WTC11 (cell line): ENCODE measurements around the gene KDM3B.

Experiments
- ATF2 ChIP-seq: sonication (generic); formaldehyde crosslinking; IDR thresholded peaks from 2 replicates; pipeline ENCODE4 v1.8.1; 2022; ENCODE audit warnings: low read depth, missing genetic modification reagents, borderline replicate concordance
- CREB1 ChIP-seq: sonication (generic); formaldehyde crosslinking; IDR thresholded peaks from 2 replicates; pipeline ENCODE4 v1.8.0; 2023; ENCODE audit warnings: mild to moderate bottlenecking, missing genetic modification reagents
- CREM ChIP-seq: sonication (generic); formaldehyde crosslinking; IDR thresholded peaks from 2 replicates; pipeline ENCODE4 v1.8.1; 2022; ENCODE audit warnings: mild to moderate bottlenecking, missing genetic modification reagents, moderate library complexity
- CTCF ChIP-seq: fragments of 200-600 bp; IDR thresholded peaks from 2 replicates; pipeline ENCODE4 v1.8.0; 2022; ENCODE audit warnings: antibody characterized with exemption
- ELF4 ChIP-seq: sonication (generic); formaldehyde crosslinking; IDR thresholded peaks from 2 replicates; pipeline ENCODE4 v1.8.1; 2022; ENCODE audit warnings: low read depth, mild to moderate bottlenecking, moderate library complexity, missing genetic modification reagents
- ESRRA ChIP-seq: sonication (generic); formaldehyde crosslinking; IDR thresholded peaks from 2 replicates; pipeline ENCODE4 v1.8.1; 2022; ENCODE audit warnings: mild to moderate bottlenecking, missing genetic modification reagents, borderline replicate concordance
- ZNF263 ChIP-seq: sonication (generic); formaldehyde crosslinking; IDR thresholded peaks from 2 replicates; pipeline ENCODE4 v1.8.1; 2022; ENCODE audit warnings: low read depth, mild to moderate bottlenecking, moderate library complexity, missing genetic modification reagents
- TF ChIP-seq, protein P1 (sequence below): sonication (generic); formaldehyde crosslinking; IDR thresholded peaks from 2 replicates; pipeline ENCODE4 v1.8.0; 2023; ENCODE audit warnings: mild to moderate bottlenecking, missing genetic modification reagents
- TF ChIP-seq, protein P2 (sequence below): fragments of 250-450 bp; sonication (Bioruptor Pico); IDR thresholded peaks from 2 replicates; pipeline ENCODE4 v1.9.0; 2021; ENCODE audit warnings: moderate library complexity, mild to moderate bottlenecking, inconsistent platforms, borderline replicate concordance
- TF ChIP-seq, protein P3 (sequence below): sonication (generic); formaldehyde crosslinking; IDR thresholded peaks from 2 replicates; pipeline ENCODE4 v1.8.1; 2023; ENCODE audit warnings: mild to moderate bottlenecking, missing genetic modification reagents

- TF ChIP-seq ZNF263 (CRISPR knock-in tag) (no peak), ESRRA (CRISPR knock-in tag) (no peak), CTCF (no peak), ATF2 (CRISPR knock-in tag) (no peak), ELF4 (CRISPR knock-in tag) (no peak), CREB1 (no peak), CREM (no peak)
- TF ChIP-seq, protein P1, sequence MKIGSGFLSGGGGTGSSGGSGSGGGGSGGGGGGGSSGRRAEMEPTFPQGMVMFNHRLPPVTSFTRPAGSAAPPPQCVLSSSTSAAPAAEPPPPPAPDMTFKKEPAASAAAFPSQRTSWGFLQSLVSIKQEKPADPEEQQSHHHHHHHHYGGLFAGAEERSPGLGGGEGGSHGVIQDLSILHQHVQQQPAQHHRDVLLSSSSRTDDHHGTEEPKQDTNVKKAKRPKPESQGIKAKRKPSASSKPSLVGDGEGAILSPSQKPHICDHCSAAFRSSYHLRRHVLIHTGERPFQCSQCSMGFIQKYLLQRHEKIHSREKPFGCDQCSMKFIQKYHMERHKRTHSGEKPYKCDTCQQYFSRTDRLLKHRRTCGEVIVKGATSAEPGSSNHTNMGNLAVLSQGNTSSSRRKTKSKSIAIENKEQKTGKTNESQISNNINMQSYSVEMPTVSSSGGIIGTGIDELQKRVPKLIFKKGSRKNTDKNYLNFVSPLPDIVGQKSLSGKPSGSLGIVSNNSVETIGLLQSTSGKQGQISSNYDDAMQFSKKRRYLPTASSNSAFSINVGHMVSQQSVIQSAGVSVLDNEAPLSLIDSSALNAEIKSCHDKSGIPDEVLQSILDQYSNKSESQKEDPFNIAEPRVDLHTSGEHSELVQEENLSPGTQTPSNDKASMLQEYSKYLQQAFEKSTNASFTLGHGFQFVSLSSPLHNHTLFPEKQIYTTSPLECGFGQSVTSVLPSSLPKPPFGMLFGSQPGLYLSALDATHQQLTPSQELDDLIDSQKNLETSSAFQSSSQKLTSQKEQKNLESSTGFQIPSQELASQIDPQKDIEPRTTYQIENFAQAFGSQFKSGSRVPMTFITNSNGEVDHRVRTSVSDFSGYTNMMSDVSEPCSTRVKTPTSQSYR (CRISPR knock-in tag) = no peak
- TF ChIP-seq, protein P2, sequence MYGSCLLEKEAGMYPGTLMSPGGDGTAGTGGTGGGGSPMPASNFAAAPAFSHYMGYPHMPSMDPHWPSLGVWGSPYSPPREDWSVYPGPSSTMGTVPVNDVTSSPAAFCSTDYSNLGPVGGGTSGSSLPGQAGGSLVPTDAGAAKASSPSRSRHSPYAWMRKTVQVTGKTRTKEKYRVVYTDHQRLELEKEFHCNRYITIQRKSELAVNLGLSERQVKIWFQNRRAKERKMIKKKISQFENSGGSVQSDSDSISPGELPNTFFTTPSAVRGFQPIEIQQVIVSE (CRISPR knock-in tag) = no peak
- TF ChIP-seq, protein P3, sequence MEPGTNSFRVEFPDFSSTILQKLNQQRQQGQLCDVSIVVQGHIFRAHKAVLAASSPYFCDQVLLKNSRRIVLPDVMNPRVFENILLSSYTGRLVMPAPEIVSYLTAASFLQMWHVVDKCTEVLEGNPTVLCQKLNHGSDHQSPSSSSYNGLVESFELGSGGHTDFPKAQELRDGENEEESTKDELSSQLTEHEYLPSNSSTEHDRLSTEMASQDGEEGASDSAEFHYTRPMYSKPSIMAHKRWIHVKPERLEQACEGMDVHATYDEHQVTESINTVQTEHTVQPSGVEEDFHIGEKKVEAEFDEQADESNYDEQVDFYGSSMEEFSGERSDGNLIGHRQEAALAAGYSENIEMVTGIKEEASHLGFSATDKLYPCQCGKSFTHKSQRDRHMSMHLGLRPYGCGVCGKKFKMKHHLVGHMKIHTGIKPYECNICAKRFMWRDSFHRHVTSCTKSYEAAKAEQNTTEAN (CRISPR knock-in tag) = no peak
These were observed 5.6 kb upstream of the KDM3B start for GRCh38 chr5:138346889-138347288.
